ENCODE data around the gene CDC16. TPM values are rescaled to one million over a fixed set of nuclear protein-coding genes. Genes with fewer than 3 reads are reported as not detected.

Gene CDC16
- total RNA-seq, 1 donor from 2014 or later, result 34.5 TPM

DNA sequence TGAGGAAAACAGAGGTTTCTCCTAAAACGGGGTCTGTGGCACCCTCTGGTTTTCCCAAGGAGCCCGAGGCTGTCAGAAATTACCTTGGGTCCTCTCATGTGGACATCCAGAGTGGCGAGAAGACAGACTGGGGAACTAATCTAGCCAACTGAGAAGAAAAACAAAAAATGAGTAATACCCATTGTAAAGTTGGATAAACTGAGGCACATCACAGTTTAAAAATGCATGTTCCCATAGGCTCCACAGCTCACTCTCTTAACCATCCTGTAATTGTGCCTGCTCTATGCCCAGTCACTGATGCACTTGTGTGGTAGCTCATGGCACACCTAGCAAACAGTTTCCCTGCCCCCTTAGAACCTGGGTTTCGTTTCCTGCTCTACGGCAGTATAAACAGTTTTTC lies 31.5 kb downstream of the CDC16 start:
- Histone ChIP-seq H3K36me3 (peaks cover 92% of the 10 kb centered on the region), H3K4me3 (no peak overlapping the region), H3K27ac (replicated peaks) (no peak overlapping the region), H3K27me3 (ENCODE audit: low read depth) (no peaks in the 10 kb centered on the region), H3K4me1 (peaks cover 13% of the 10 kb centered on the region), H3K9me3 (replicated peaks) (no peaks in the 10 kb centered on the region)
- TF ChIP-seq, protein P1, sequence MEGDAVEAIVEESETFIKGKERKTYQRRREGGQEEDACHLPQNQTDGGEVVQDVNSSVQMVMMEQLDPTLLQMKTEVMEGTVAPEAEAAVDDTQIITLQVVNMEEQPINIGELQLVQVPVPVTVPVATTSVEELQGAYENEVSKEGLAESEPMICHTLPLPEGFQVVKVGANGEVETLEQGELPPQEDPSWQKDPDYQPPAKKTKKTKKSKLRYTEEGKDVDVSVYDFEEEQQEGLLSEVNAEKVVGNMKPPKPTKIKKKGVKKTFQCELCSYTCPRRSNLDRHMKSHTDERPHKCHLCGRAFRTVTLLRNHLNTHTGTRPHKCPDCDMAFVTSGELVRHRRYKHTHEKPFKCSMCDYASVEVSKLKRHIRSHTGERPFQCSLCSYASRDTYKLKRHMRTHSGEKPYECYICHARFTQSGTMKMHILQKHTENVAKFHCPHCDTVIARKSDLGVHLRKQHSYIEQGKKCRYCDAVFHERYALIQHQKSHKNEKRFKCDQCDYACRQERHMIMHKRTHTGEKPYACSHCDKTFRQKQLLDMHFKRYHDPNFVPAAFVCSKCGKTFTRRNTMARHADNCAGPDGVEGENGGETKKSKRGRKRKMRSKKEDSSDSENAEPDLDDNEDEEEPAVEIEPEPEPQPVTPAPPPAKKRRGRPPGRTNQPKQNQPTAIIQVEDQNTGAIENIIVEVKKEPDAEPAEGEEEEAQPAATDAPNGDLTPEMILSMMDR (IDR thresholded peaks at IDR 0.05; ENCODE audit: borderline replicate concordance), result no peak
- no peak for DNase-seq
- intact Hi-C loops (cut with micrococcal nuclease), result no loop called here

DNA sequence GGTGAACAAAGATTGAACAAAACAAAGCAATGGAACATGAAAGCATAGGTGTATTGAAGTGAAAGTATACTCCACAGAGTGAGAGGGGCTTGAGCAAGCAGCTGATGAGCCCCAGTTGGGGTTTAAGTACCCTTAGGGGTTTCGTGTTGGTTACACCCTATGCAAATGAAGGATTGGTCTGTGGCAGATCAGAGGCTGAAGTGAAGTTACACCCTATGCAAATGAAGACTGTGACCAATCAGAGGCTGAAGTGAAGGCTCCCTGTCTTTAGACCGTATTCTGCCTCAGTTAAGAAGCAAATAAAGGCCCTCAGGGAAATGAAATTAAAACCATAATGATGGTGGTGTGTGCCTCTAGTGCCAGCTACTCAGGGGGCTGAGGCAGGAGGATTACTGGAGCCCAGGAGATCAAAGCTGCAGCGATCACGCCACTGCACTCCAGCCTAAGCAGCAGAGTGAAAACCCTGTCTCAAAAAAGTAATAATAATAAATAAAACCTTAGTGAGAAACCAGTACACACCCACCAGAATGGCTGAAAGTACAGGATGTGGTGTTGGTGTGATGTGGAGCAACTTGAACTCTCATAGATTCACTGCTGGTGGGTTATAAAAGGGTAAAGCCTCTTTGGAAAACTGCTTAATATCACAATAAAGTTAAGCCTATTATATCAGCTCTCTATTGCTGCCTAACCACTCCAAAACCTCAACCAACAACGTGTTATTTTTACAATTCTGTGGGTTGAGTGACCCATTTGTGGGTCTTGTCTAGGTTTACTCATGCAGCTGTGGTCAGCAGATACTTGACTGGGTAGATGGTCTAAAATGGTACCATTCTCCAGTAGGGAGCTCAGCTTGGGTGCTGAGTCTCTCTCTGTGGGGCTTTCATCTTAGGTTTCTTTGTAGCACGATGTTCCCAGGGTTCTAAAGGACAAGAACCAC lies 33.9 kb downstream of the CDC16 start:
- DNase-seq, result no peak
- Histone ChIP-seq H3K27ac (replicated peaks) (no peak overlapping the region), H3K4me3 (no peak overlapping the region), H3K36me3 (peaks cover 89% of the 10 kb centered on the region), H3K27me3 (ENCODE audit: low read depth) (no peaks in the 10 kb centered on the region), H3K9me3 (replicated peaks) (no peaks in the 10 kb centered on the region), H3K4me1 (no peaks in the 10 kb centered on the region)
- intact Hi-C loops (cut with micrococcal nuclease), result no loop called here
- TF ChIP-seq, protein P1 (IDR thresholded peaks at IDR 0.05; ENCODE audit: borderline replicate concordance), result no peak

DNA sequence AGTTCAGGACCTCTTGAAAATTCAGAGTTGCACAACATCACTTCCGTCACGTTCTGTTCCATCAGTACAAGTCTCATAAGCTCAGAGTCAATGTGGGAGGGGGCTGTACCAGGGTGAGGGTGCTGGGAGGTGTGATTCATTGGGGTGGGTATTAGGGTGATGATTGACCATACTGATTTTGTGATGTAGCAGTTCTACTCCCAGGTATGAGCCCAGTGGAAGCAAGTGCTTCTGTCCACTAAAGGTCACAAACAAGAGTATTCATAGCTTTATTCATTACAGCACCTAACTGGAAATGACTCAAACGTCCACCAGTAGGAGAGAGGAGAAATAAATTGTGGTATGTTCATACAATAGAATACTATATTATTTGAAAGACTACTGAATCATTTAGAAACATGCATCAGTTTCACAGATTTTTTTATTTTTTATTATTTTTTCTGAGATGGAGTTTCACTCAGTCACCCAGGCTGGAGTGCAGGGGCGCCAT lies 34.6 kb downstream of the CDC16 start:
- no peaks in the 10 kb centered on the region for H3K9me3 ChIP-seq (replicated peaks)
- peaks cover 88% of the 10 kb centered on the region for H3K36me3 ChIP-seq
- H3K4me3 ChIP-seq, result no peak overlapping the region
- intact Hi-C loops (cut with micrococcal nuclease), result no loop called here
- no peaks in the 10 kb centered on the region for H3K27me3 ChIP-seq (ENCODE audit: low read depth)
- H3K4me1 ChIP-seq, result no peaks in the 10 kb centered on the region
- no peak overlapping the region for H3K27ac ChIP-seq (replicated peaks)
- no peak for DNase-seq
- TF ChIP-seq, protein P1 (IDR thresholded peaks at IDR 0.05; ENCODE audit: borderline replicate concordance), result no peak

DNA sequence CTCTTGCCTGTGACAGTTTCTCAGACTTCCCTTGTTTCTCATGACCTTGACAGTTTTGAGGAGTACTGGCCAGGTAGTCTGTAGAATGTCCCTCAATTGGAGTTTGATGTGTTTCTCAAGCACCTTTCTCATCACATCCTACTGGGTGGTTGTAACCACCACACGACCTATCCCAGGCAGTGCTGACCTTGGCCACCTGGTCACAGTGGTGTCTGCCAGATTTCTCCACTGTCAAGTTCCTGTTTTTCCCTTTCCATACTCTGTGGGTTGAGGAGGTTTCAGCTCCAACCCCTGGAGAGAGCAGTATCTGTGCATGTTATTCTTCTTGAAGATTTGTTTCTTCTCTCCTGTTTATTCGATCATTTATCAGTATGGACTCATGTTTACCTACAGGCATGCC lies 38.3 kb downstream of the CDC16 start:
- Histone ChIP-seq H3K36me3 (peaks cover 80% of the 10 kb centered on the region), H3K27ac (replicated peaks) (no peak overlapping the region), H3K4me3 (no peak overlapping the region), H3K9me3 (replicated peaks) (no peaks in the 10 kb centered on the region), H3K4me1 (no peaks in the 10 kb centered on the region), H3K27me3 (ENCODE audit: low read depth) (no peaks in the 10 kb centered on the region)
- intact Hi-C loops (cut with micrococcal nuclease), result no loop called here
- no peak for DNase-seq
- TF ChIP-seq, protein P1 (IDR thresholded peaks at IDR 0.05; ENCODE audit: borderline replicate concordance), result no peak

DNA sequence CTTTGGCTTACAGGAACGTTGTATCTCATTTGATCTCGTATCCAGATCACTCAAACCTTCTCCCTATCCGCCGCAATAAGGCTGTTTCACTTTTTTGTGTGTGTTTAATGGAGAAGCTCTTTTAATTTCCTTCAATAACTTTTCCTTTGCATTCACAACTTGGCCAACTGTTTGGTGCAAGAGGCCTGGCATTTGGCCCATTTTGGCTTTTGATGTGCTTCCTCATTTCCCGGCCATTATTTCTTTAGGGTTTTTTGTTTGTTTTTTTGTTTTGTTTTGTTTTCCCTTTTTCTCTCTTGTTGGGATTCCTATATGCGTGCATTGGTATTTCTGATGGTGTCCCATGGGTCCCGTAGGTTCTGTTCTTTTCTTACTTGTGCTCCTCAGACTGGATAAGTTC lies 40.6 kb downstream of the CDC16 start:
- intact Hi-C loops (cut with micrococcal nuclease), result no loop called here
- H3K27ac ChIP-seq (replicated peaks), result no peak overlapping the region
- peaks cover 62% of the 10 kb centered on the region for H3K36me3 ChIP-seq
- H3K4me1 ChIP-seq, result peaks cover 6% of the 10 kb centered on the region
- no peaks in the 10 kb centered on the region for H3K9me3 ChIP-seq (replicated peaks)
- H3K27me3 ChIP-seq (ENCODE audit: low read depth), result no peaks in the 10 kb centered on the region
- no peak for DNase-seq
- no peak overlapping the region for H3K4me3 ChIP-seq
- TF ChIP-seq, protein P1 (IDR thresholded peaks at IDR 0.05; ENCODE audit: borderline replicate concordance), result no peak

Data from left ventricle myocardium inferior (tissue), 1 donor.